GM23338 (cell line): ENCODE measurements around the gene ELFN1. TPM values are rescaled to one million over a fixed set of nuclear protein-coding genes. Genes with fewer than 3 reads are reported as not detected.

Source experiments
- ATAC-seq: fragments of 200-7000 bp; cut with Tn5 transposase; 3 replicates; pipeline ENCODE4 v1.9.1; 2020
- DNase-seq: peaks from one replicate; pipeline ENCODE4 v3.0.0-alpha.2; 2015; ENCODE audit warnings: low spot score
- H2AFZ ChIP-seq: fragments of 200-600 bp; sonication (generic); 2 replicates; pipeline ENCODE4 v1.8.0; 2016; ENCODE audit warnings: antibody characterized with exemption, mild to moderate bottlenecking, moderate library complexity
- H3F3A ChIP-seq: fragments of 200-600 bp; sonication (generic); replicated peaks from 2 replicates; pipeline ENCODE4 v1.8.0; 2017; ENCODE audit warnings: antibody characterized with exemption, mixed run types, low read depth
- H3K27ac ChIP-seq: fragments of 200-600 bp; sonication (generic); 2 replicates; pipeline ENCODE4 v1.6.1; 2016; ENCODE audit warnings: low read depth
- H3K27me3 ChIP-seq: fragments of 200-600 bp; sonication (generic); 2 replicates; pipeline ENCODE4 v1.8.0; 2016; ENCODE audit warnings: mild to moderate bottlenecking, mixed run types, moderate library complexity; ENCODE audit not compliant: insufficient read depth
- H3K36me3 ChIP-seq: fragments of 200-600 bp; sonication (generic); 2 replicates; pipeline ENCODE4 v1.8.0; 2016; ENCODE audit warnings: mild to moderate bottlenecking; ENCODE audit not compliant: insufficient read depth
- H3K4me1 ChIP-seq: fragments of 200-600 bp; sonication (generic); 2 replicates; pipeline ENCODE4 v1.8.0; 2016; ENCODE audit warnings: mild to moderate bottlenecking, moderate library complexity; ENCODE audit not compliant: insufficient read depth
- H3K4me2 ChIP-seq: fragments of 200-600 bp; sonication (generic); 2 replicates; pipeline ENCODE4 v1.7.1; 2017; ENCODE audit warnings: mixed run types
- H3K4me3 ChIP-seq: fragments of 200-600 bp; sonication (generic); 2 replicates; pipeline ENCODE4 v1.6.1; 2016; ENCODE audit warnings: mixed run types
- H3K79me2 ChIP-seq: fragments of 200-600 bp; sonication (generic); replicated peaks from 2 replicates; pipeline ENCODE4 v1.8.0; 2017; ENCODE audit warnings: mild to moderate bottlenecking; ENCODE audit not compliant: insufficient read depth
- H3K9me2 ChIP-seq: fragments of 200-600 bp; sonication (generic); 2 replicates; pipeline ENCODE4 v1.8.0; 2017; ENCODE audit not compliant: insufficient read depth
- H4K20me1 ChIP-seq: fragments of 200-600 bp; sonication (generic); replicated peaks from 2 replicates; pipeline ENCODE4 v1.8.0; 2017; ENCODE audit warnings: mild to moderate bottlenecking; ENCODE audit not compliant: insufficient read depth
- H3K27ac Mint-ChIP-seq: 2 replicates; pipeline ENCODE4 v1.8.0; 2020; ENCODE audit warnings: inconsistent platforms, mild to moderate bottlenecking, moderate library complexity, mixed read lengths
- H3K27me3 Mint-ChIP-seq: 3 replicates; pipeline ENCODE4 v1.8.0; 2022; ENCODE audit warnings: low read depth, mild to moderate bottlenecking, moderate library complexity, mixed read lengths, inconsistent platforms; ENCODE audit not compliant: insufficient read depth, poor library complexity
- H3K36me3 Mint-ChIP-seq: 3 replicates; pipeline ENCODE4 v1.8.0; 2021; ENCODE audit warnings: low read depth, mild to moderate bottlenecking, inconsistent platforms, moderate library complexity, mixed read lengths
- H3K4me1 Mint-ChIP-seq: 3 replicates; pipeline ENCODE4 v1.8.0; 2020; ENCODE audit warnings: mild to moderate bottlenecking, inconsistent platforms, mixed read lengths
- H3K4me3 Mint-ChIP-seq: 3 replicates; pipeline ENCODE4 v1.8.0; 2021; ENCODE audit warnings: moderate library complexity, mild to moderate bottlenecking, inconsistent platforms, mixed read lengths
- H3K9me3 Mint-ChIP-seq: 3 replicates; pipeline ENCODE4 v1.8.0; 2020; ENCODE audit warnings: moderate library complexity, mild to moderate bottlenecking, inconsistent platforms, mixed read lengths
- CREB1 ChIP-seq: fragments of 250-450 bp; sonication (Bioruptor Pico); IDR thresholded peaks from 2 replicates; pipeline ENCODE4 v1.5.0; 2020; ENCODE audit warnings: low read depth, mild to moderate bottlenecking, moderate library complexity
- JUNB ChIP-seq: IDR thresholded peaks from one replicate; pipeline ENCODE4 v1.6.1; 2016; ENCODE audit warnings: antibody characterized with exemption; ENCODE audit not compliant: unreplicated experiment
- NANOG ChIP-seq: IDR thresholded peaks from 2 replicates; pipeline ENCODE4 v1.6.1; 2016; ENCODE audit warnings: antibody characterized with exemption, borderline replicate concordance
- POLR2AphosphoS5 ChIP-seq: IDR thresholded peaks from 2 replicates; pipeline ENCODE4 v1.6.1; 2016; ENCODE audit warnings: antibody characterized with exemption, low read depth
- STAT1 ChIP-seq: IDR thresholded peaks from one replicate; pipeline ENCODE4 v1.6.1; 2016; ENCODE audit warnings: antibody characterized with exemption; ENCODE audit not compliant: unreplicated experiment
- ZNF114 ChIP-seq: fragments of 250-450 bp; sonication (Bioruptor Pico); IDR thresholded peaks from 2 replicates; pipeline ENCODE4 v1.5.0; 2020; ENCODE audit warnings: mild to moderate bottlenecking, moderate library complexity
- ZNF331 ChIP-seq: fragments of 250-450 bp; sonication (Bioruptor Pico); IDR thresholded peaks from 2 replicates; pipeline ENCODE4 v1.5.0; 2020; ENCODE audit warnings: low read depth, mild to moderate bottlenecking, moderate library complexity
- polyA plus RNA-seq: library from polyadenylated mRNA; unstranded; fragments of >200 nt; fragmentation: Nextera tagmentation; extraction: Ambion mirVana; gene quantifications from 2 replicates; pipeline ENCODE4 v1.2.1, GENCODE V29; 2016
- total RNA-seq: library from RNA; depleted of rRNA; stranded (reverse); fragments of >200 nt; shearing (Covaris generic); gene quantifications from 2 replicates; pipeline ENCODE4 v1.2.3, GENCODE V29; 2014
- TF ChIP-seq, protein P1 (sequence below): IDR thresholded peaks from one replicate; pipeline ENCODE4 v1.6.1; 2018; ENCODE audit warnings: antibody characterized with exemption; ENCODE audit not compliant: unreplicated experiment
- TF ChIP-seq, protein P2 (sequence below): fragments of 250-450 bp; sonication (Bioruptor Pico); IDR thresholded peaks from 2 replicates; pipeline ENCODE4 v1.5.0; 2020; ENCODE audit warnings: mild to moderate bottlenecking, moderate library complexity
- TF ChIP-seq, protein P3 (sequence below): IDR thresholded peaks from 2 replicates; pipeline ENCODE4 v1.6.1; 2016; ENCODE audit warnings: antibody characterized with exemption

Gene ELFN1
- total and polyA plus RNA-seq, 2 experiments from 2014 or later: 0.08 to 3.5 TPM

DNA sequence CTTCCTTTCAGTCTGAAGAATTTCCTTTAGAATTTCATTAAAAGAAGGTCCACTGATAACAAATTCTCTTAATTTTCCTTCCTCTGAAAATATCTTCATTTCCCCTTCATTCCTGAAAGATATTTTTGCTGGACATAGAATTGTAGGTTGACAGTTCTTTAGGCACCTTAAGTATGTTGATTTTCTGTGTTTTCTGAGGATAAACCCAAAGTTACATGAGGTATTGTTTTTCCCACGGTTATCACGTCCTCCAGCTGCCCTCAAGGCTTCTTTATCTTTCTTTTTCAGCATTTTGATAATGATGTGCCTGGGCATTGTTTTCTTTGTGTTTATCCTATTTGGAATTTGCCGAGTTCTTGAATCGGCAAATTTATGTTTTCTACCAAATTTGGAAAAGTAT, 105.3 kb downstream of the ELFN1 start (continued):
- TF ChIP-seq, protein P1, sequence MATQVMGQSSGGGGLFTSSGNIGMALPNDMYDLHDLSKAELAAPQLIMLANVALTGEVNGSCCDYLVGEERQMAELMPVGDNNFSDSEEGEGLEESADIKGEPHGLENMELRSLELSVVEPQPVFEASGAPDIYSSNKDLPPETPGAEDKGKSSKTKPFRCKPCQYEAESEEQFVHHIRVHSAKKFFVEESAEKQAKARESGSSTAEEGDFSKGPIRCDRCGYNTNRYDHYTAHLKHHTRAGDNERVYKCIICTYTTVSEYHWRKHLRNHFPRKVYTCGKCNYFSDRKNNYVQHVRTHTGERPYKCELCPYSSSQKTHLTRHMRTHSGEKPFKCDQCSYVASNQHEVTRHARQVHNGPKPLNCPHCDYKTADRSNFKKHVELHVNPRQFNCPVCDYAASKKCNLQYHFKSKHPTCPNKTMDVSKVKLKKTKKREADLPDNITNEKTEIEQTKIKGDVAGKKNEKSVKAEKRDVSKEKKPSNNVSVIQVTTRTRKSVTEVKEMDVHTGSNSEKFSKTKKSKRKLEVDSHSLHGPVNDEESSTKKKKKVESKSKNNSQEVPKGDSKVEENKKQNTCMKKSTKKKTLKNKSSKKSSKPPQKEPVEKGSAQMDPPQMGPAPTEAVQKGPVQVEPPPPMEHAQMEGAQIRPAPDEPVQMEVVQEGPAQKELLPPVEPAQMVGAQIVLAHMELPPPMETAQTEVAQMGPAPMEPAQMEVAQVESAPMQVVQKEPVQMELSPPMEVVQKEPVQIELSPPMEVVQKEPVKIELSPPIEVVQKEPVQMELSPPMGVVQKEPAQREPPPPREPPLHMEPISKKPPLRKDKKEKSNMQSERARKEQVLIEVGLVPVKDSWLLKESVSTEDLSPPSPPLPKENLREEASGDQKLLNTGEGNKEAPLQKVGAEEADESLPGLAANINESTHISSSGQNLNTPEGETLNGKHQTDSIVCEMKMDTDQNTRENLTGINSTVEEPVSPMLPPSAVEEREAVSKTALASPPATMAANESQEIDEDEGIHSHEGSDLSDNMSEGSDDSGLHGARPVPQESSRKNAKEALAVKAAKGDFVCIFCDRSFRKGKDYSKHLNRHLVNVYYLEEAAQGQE: no peak
- no peak for TF ChIP-seq NANOG

DNA sequence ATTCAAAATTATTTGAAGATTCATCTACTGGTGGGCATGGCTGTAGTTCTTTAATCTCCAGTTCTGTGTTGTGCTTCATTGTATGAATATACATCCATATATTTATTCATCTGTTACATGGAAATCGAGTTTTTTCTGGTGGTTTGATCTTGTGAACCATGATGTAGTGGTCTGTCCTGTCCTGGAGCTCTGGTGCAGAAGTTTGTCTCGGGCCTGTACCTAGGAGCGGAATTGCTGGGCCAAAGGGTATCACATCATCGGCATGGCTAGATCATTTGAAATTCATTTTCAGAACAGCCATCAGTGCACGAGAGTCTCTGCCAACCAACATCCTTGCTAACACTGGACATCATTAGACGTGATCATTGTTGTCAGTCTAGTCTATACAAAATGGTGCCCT, 107.0 kb downstream of the ELFN1 start:
- no peak overlapping the region for H3K27ac Mint-ChIP-seq
- no peak for TF ChIP-seq STAT1
- TF ChIP-seq ZNF114 (CRISPR knock-in tag): no peak
- TF ChIP-seq ZNF331: no peak

DNA sequence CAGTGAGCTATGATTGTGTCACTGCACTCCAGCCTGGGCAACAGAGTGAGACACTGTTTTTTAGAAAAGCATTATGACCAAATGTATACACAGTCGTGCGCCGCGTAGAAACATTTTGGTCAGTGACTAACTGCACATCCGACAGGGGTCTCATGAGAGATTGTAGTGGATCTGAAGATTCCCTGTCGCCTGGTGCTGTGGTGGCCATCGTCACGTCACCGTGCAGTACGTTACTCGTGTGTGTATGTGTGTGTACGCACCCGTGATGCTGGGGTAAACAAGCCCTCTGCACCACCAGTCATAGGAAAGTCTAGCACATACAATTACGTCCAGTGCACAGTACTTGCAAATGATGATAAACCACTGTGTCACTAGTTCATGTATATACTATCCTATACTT, 109.4 kb downstream of the ELFN1 start:
- peaks cover 23% of the 10 kb centered on the region; the same call in 2 of the 3 replicates for H3K9me3 Mint-ChIP-seq
- H3K9me2 ChIP-seq: no peaks in the 10 kb centered on the region
- no peak for ATAC-seq
- no peaks in the 10 kb centered on the region for H4K20me1 ChIP-seq
- H3K27me3 Mint-ChIP-seq: no peaks in the 10 kb centered on the region
- H3K4me1 Mint-ChIP-seq: no peaks in the 10 kb centered on the region
- DNase-seq: no peak
- H3K36me3 Mint-ChIP-seq: no peaks in the 10 kb centered on the region
- H3K4me1 ChIP-seq: no peaks in the 10 kb centered on the region
- H3K79me2 ChIP-seq: no peaks in the 10 kb centered on the region
- H3K4me3 Mint-ChIP-seq: no peak overlapping the region
- no peak overlapping the region for H3K27ac ChIP-seq
- H3K27ac Mint-ChIP-seq: no peak overlapping the region
- H3K4me2 ChIP-seq: no peak overlapping the region
- H3K4me3 ChIP-seq: no peak overlapping the region
- no peaks in the 10 kb centered on the region for H3F3A ChIP-seq
- no peaks in the 10 kb centered on the region for H3K27me3 ChIP-seq
- H3K36me3 ChIP-seq: no peaks in the 10 kb centered on the region
- H2AFZ ChIP-seq: no peak overlapping the region
- TF ChIP-seq ZNF331: no peak
- no peak for TF ChIP-seq POLR2AphosphoS5
- no peak for TF ChIP-seq CREB1 (CRISPR knock-in tag)
- TF ChIP-seq, protein P2, sequence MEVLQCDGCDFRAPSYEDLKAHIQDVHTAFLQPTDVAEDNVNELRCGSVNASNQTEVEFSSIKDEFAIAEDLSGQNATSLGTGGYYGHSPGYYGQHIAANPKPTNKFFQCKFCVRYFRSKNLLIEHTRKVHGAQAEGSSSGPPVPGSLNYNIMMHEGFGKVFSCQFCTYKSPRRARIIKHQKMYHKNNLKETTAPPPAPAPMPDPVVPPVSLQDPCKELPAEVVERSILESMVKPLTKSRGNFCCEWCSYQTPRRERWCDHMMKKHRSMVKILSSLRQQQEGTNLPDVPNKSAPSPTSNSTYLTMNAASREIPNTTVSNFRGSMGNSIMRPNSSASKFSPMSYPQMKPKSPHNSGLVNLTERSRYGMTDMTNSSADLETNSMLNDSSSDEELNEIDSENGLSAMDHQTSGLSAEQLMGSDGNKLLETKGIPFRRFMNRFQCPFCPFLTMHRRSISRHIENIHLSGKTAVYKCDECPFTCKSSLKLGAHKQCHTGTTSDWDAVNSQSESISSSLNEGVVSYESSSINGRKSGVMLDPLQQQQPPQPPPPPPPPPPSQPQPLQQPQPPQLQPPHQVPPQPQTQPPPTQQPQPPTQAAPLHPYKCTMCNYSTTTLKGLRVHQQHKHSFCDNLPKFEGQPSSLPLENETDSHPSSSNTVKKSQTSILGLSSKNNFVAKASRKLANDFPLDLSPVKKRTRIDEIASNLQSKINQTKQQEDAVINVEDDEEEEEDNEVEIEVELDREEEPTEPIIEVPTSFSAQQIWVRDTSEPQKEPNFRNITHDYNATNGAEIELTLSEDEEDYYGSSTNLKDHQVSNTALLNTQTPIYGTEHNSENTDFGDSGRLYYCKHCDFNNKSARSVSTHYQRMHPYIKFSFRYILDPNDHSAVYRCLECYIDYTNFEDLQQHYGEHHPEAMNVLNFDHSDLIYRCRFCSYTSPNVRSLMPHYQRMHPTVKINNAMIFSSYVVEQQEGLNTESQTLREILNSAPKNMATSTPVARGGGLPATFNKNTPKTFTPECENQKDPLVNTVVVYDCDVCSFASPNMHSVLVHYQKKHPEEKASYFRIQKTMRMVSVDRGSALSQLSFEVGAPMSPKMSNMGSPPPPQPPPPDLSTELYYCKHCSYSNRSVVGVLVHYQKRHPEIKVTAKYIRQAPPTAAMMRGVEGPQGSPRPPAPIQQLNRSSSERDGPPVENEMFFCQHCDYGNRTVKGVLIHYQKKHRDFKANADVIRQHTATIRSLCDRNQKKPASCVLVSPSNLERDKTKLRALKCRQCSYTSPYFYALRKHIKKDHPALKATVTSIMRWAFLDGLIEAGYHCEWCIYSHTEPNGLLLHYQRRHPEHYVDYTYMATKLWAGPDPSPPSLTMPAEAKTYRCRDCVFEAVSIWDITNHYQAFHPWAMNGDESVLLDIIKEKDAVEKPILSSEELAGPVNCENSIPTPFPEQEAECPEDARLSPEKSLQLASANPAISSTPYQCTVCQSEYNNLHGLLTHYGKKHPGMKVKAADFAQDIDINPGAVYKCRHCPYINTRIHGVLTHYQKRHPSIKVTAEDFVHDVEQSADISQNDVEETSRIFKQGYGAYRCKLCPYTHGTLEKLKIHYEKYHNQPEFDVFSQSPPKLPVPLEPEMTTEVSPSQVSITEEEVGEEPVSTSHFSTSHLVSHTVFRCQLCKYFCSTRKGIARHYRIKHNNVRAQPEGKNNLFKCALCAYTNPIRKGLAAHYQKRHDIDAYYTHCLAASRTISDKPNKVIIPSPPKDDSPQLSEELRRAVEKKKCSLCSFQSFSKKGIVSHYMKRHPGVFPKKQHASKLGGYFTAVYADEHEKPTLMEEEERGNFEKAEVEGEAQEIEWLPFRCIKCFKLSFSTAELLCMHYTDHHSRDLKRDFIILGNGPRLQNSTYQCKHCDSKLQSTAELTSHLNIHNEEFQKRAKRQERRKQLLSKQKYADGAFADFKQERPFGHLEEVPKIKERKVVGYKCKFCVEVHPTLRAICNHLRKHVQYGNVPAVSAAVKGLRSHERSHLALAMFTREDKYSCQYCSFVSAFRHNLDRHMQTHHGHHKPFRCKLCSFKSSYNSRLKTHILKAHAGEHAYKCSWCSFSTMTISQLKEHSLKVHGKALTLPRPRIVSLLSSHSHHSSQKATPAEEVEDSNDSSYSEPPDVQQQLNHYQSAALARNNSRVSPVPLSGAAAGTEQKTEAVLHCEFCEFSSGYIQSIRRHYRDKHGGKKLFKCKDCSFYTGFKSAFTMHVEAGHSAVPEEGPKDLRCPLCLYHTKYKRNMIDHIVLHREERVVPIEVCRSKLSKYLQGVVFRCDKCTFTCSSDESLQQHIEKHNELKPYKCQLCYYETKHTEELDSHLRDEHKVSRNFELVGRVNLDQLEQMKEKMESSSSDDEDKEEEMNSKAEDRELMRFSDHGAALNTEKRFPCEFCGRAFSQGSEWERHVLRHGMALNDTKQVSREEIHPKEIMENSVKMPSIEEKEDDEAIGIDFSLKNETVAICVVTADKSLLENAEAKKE (CRISPR knock-in tag): no peak
- TF ChIP-seq JUNB: no peak
- TF ChIP-seq, protein P3, sequence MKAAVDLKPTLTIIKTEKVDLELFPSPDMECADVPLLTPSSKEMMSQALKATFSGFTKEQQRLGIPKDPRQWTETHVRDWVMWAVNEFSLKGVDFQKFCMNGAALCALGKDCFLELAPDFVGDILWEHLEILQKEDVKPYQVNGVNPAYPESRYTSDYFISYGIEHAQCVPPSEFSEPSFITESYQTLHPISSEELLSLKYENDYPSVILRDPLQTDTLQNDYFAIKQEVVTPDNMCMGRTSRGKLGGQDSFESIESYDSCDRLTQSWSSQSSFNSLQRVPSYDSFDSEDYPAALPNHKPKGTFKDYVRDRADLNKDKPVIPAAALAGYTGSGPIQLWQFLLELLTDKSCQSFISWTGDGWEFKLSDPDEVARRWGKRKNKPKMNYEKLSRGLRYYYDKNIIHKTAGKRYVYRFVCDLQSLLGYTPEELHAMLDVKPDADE: no peak
- no peak for TF ChIP-seq NANOG

More for the DNA sequence above, 107.0 kb downstream of the ELFN1 start:
- ATAC-seq: no peak
- Mint-ChIP-seq H3K4me3 (no peak overlapping the region), H3K4me1 (no peaks in the 10 kb centered on the region), H3K36me3 (no peaks in the 10 kb centered on the region), H3K9me3 (peaks cover 26% of the 10 kb centered on the region; the same call in 2 of the 3 replicates), H3K27me3 (no peaks in the 10 kb centered on the region)
- Histone ChIP-seq H3K27me3 (no peaks in the 10 kb centered on the region), H3K4me3 (no peak overlapping the region), H3K36me3 (no peaks in the 10 kb centered on the region), H3K79me2 (no peaks in the 10 kb centered on the region), H3K27ac (no peak overlapping the region), H4K20me1 (no peaks in the 10 kb centered on the region), H2AFZ (no peak overlapping the region), H3K4me2 (no peak overlapping the region), H3F3A (no peaks in the 10 kb centered on the region), H3K4me1 (no peaks in the 10 kb centered on the region), H3K9me2 (no peaks in the 10 kb centered on the region)
- no peak for DNase-seq
